Activated CD4-positive, CD25-positive, alpha-beta regulatory T cell (primary cell): ENCODE measurements around the gene CD9.
A peak's percentile ranks its signal among the peaks of the same experiment; 100 is the strongest.

Source experiments
- DNase-seq, 4 experiments: peaks; one replicate each; lab custom pipeline; 2025; lab: John Stamatoyannopoulos, UW

The CD9 gene

GRCh38 chr12:6275928-6276887 is 76.0 kb downstream of the CD9 start:
- DNase-seq, result no peak

- no peak for DNase-seq
Observed at GRCh38 chr12:6276956-6277620, 76.9 kb downstream of the CD9 start.

- no peak for DNase-seq
Observed at GRCh38 chr12:6277982-6278438, 77.8 kb downstream of the CD9 start.

GRCh38 chr12:6278439-6279255 is 78.4 kb downstream of the CD9 start:
- peak; percentile 70 to 83 (median 77) for DNase-seq

GRCh38 chr12:6279256-6279628 is 79.0 kb downstream of the CD9 start:
- no peak for DNase-seq

GRCh38 chr12:6279631-6280030 is 79.4 kb downstream of the CD9 start:
- no peak for DNase-seq

- DNase-seq, result no peak
Observed at GRCh38 chr12:6280053-6280469, 79.9 kb downstream of the CD9 start.

GRCh38 chr12:6280672-6281071 is 80.5 kb downstream of the CD9 start:
- no peak for DNase-seq

- DNase-seq, result no peak
Observed at GRCh38 chr12:6281081-6281809, 81.0 kb downstream of the CD9 start.

GRCh38 chr12:6282453-6282840 is 82.2 kb downstream of the CD9 start:
- no peak for DNase-seq

GRCh38 chr12:6284273-6284672 is 84.1 kb downstream of the CD9 start:
- no peak for DNase-seq

- DNase-seq, result peak; percentile 14 to 31 (median 29)
Observed at GRCh38 chr12:6285063-6285477, 84.9 kb downstream of the CD9 start.

- no peak for DNase-seq
Observed at GRCh38 chr12:6285532-6286306, 85.5 kb downstream of the CD9 start.
